ENCODE measurements around the gene SLC22A9.
"Not testable (repeated sequence)": the region's sequence is repeated elsewhere in the genome, so short reads cannot be mapped to it uniquely, and the experiment has no call there.

SLC22A9 gene

GRCh38 chr11:63369165-63369970, at the start of gene SLC22A9:
SLC22A9 (plus strand) TSS chr11:63369785; CDS start chr11:63370057, 272 bp downstream.
- DNase-seq = no peak

- DNase-seq = no peak
Observed at GRCh38 chr11:63321723-63322122, 47.9 kb upstream of the SLC22A9 start.

DNA sequence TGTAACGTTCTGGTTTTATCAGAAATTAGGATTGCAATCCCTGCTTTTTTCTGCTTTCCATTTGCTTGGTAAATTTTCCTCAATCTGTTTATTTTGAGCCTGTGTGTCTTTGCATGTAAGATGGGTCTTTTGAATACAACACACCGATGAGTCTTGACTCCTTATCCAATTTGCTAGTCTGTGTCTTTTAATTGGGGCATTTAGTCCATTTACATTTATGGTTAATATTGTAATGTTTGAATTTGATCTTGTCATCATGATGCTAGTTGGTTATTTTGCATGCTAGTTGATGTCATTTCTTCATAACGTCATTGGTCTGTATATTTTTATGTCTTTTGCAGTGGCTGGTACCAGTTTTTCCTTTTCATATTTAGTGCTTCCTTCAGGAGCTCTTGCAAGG, 34.5 kb upstream of the SLC22A9 start:
- DNase-seq = not testable (repeated sequence)

DNA sequence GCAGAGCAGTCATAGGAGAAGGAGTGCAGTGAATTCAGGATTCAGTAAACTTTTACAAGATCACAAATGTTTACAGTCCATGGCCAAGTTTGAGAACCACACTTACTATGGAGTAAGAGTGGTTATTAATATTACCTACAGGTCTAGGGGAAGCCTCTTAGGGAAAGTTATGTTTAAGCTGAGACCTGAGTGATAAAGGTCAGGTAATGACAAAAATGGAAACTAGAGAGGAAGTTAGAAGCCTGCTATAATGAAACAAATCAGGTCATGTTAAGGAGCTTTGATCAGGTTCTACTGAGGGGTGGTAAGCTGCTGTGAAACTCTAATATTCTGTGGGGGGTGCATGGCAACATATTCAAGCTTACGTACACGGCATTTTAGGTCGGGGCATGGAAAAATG, 32.5 kb upstream of the SLC22A9 start:
- DNase-seq = no peak

- DNase-seq = no peak
Observed at GRCh38 chr11:63343130-63343529, 26.5 kb upstream of the SLC22A9 start.

- DNase-seq = no peak
Observed at GRCh38 chr11:63352144-63352543, 17.4 kb upstream of the SLC22A9 start.

- no peak for DNase-seq
Observed at GRCh38 chr11:63362196-63362793, 7.3 kb upstream of the SLC22A9 start.

GRCh38 chr11:63369971-63370588, 495 bp downstream of the SLC22A9 start:
- no peak for DNase-seq

DNA sequence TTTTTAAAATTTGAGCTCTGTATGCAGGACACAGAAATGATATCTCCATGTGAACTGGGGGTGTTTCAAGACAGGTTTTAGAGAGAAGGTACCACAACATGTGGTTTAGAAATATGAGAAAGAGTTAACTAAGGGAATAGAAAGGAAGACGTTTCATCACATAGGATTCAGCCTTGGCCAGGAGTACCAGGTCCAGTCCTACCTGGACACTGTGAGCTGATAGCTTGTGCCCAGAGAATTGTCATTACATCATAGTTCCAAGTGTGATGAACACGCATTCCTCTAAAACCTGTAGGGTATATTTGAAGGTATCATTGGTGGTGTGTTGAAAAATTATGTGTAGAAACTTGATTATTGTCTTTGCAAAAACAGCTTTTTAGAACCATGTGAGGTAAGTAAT, 1.8 kb downstream of the SLC22A9 start:
- DNase-seq = no peak

DNA sequence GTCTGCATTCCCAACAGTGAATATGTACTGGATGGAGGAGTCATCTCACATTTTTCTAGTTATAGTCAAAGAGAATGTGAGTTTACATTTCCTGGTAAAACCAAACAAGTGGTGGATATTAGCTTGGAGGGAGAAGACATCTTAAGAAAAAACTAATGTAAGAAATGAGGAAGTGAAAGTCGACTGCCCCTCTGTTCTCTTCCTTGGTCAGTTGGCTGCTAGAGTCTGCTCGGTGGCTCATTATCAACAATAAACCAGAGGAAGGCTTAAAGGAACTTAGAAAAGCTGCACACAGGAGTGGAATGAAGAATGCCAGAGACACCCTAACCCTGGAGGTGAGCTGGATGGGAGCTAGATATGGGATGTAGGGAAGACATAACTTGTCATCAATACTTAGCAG, 5.8 kb downstream of the SLC22A9 start:
- DNase-seq = no peak

- no peak for DNase-seq
Observed at GRCh38 chr11:63380130-63380529, 10.5 kb downstream of the SLC22A9 start.

- no peak for DNase-seq
Observed at GRCh38 chr11:63395697-63396096, 26.1 kb downstream of the SLC22A9 start.

GRCh38 chr11:63404161-63404935, 34.8 kb downstream of the SLC22A9 start:
- DNase-seq = no peak

DNA sequence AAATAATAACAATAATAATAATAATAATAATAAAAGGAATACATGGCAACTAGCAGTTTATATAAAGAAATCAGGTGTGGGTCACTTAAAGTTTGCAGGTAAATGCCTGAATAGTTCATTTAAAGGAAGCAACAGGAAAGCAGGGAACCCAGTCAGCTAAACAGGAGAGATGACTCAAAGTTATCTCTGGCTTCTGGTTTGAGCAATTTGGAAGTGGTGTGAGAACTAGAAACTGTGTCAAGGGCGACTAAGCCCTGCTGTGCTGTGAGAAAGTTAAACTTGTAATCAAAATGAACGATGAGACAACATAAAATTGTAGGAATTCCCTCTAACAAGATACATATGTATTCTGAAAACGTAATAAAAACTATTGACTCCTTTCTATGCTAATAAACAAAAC, 35.5 kb downstream of the SLC22A9 start:
- DNase-seq = no peak

GRCh38 chr11:63406458-63406857, 36.9 kb downstream of the SLC22A9 start:
- no peak for DNase-seq

- DNase-seq = no peak
Observed at GRCh38 chr11:63417174-63417852, 47.7 kb downstream of the SLC22A9 start.

DNA sequence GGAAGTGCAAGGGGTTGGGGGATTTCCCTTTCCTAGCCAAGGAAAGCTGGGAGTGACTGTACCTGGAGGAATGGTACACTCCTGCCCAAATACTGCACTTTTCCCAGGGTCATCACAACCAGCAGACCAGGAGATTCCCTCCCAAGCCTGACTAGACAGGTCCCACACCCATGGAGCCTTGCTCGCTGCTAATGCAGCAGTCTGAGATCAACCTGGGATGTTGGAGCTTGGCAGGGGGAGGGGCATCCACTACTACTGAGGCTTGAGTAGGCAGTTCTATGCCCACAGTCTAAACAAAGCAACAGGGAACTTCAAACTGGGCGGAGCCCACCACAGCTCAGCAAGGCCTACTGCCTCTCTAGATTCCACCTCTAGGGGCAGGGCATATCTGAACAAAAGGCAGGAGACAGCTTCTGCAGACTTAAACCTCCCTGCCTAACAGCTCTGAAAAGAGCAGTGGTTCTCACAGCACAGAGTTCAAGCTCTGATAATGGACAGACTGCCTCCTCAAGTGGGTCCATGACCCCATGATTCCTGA, 58.5 kb downstream of the SLC22A9 start:
- DNase-seq = no peak

DNA sequence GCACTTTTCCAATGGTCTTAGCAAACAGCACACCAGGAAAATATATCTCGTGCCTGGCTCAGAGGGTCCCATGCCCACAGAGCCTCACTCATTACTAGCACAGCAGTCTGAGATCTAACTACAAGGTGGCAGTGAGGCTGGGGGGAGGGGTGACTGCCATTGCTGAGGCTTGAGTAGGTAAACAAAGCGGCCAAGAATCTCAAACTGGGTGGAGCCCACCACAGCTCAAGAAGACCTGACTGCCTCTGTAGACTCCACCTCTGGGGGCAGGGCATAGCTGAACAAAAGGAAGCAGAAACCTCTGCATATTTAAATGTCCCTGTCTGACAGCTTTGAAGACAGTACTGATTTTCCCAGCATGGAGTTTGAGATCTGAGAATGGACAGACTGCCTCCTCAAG, 61.1 kb downstream of the SLC22A9 start:
- not testable (repeated sequence) for DNase-seq

- DNase-seq = not testable (repeated sequence)
Observed at GRCh38 chr11:63435351-63435750, 65.8 kb downstream of the SLC22A9 start.

- DNase-seq = not testable (repeated sequence)
Observed at GRCh38 chr11:63435831-63436230, 66.2 kb downstream of the SLC22A9 start.

DNA sequence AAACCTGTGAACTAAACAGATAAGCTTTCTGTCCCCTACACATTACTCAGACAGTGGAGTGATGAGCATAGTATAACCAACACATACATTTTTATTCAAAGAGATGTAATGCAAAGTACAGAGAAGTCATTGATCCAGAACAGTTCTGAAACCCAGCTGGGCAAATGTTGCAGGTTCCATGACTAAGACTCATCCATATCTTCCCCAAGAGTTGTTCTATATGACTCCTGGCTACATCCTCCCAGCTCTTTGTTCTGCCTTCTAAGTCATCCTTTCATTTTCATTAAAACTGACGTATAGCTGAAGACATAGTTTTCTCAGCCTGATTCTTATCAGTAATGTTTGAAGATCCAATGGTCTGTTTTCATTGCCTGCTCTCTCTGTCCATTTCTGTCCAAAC, 74.1 kb downstream of the SLC22A9 start:
- no peak for DNase-seq

DNA sequence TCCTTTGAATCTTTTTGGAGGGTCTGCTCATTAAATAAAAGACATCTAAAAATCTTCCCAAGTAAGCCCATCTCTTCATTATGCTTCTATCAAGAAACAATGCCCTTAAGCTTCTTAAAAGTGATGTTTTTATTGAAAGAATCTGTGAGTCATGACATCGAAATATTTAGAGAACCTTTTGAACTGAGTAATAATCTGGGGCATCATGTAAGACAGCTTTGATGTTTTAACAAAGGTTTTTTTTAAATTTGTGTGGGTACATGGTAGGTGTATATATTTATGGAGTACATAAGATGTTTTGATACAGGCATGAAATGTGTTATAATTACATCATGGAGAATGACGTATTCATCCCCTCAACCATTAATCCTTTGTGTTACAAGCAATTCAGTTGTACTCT, 74.6 kb downstream of the SLC22A9 start:
- DNase-seq = no peak
